KMS-11 (cell line): ENCODE data around the gene ENPP1.

Experiments
- H2AFZ ChIP-seq: fragments of 200-600 bp; sonication (generic); 2 replicates; pipeline ENCODE4 v1.6.1; 2016; ENCODE audit warnings: antibody characterized with exemption, mixed run types, low read depth
- H3K27ac ChIP-seq: fragments of 200-600 bp; sonication (generic); 2 replicates; pipeline ENCODE4 v1.6.1; 2016; ENCODE audit warnings: mild to moderate bottlenecking, mixed run types
- H3K27me3 ChIP-seq: fragments of 200-600 bp; sonication (generic); 2 replicates; pipeline ENCODE4 v1.6.1; 2017; ENCODE audit warnings: mild to moderate bottlenecking, low read depth, mixed run types, moderate library complexity; ENCODE audit not compliant: insufficient read depth
- H3K36me3 ChIP-seq: fragments of 200-600 bp; sonication (generic); 2 replicates; pipeline ENCODE4 v1.6.1; 2017; ENCODE audit warnings: mild to moderate bottlenecking, mixed run types; ENCODE audit not compliant: insufficient read depth
- H3K4me1 ChIP-seq: fragments of 200-600 bp; sonication (generic); 2 replicates; pipeline ENCODE4 v1.6.1; 2016; ENCODE audit warnings: mild to moderate bottlenecking, low read depth, mixed run types; ENCODE audit not compliant: poor library complexity, severe bottlenecking
- H3K4me2 ChIP-seq: fragments of 200-600 bp; sonication (generic); 2 replicates; pipeline ENCODE4 v1.7.0; 2016; ENCODE audit warnings: mild to moderate bottlenecking, mixed run types
- H3K4me3 ChIP-seq: fragments of 200-600 bp; sonication (generic); IDR thresholded peaks from 2 replicates; pipeline ENCODE4 v1.6.1; 2017; ENCODE audit warnings: low read depth, low read length, mixed read lengths; ENCODE audit not compliant: insufficient read depth
- H3K79me2 ChIP-seq: fragments of 200-600 bp; sonication (generic); 2 replicates; pipeline ENCODE4 v1.6.1; 2016; ENCODE audit warnings: low read depth, mixed run types; ENCODE audit not compliant: insufficient read depth
- H3K9ac ChIP-seq: fragments of 200-600 bp; sonication (generic); 2 replicates; pipeline ENCODE4 v1.6.1; 2016; ENCODE audit warnings: mild to moderate bottlenecking, mixed run types
- H4K20me1 ChIP-seq: fragments of 200-600 bp; sonication (generic); 2 replicates; pipeline ENCODE4 v1.6.1; 2016; ENCODE audit warnings: mild to moderate bottlenecking, mixed run types; ENCODE audit not compliant: insufficient read depth
- CTCF ChIP-seq: fragments of 200-600 bp; sonication (generic); conservative IDR thresholded peaks from 2 replicates; pipeline ENCODE4 v1.6.1; 2017; ENCODE audit warnings: low read depth, mild to moderate bottlenecking, antibody characterized with exemption, low read length, moderate library complexity, mixed read lengths

ENPP1 gene

DNA sequence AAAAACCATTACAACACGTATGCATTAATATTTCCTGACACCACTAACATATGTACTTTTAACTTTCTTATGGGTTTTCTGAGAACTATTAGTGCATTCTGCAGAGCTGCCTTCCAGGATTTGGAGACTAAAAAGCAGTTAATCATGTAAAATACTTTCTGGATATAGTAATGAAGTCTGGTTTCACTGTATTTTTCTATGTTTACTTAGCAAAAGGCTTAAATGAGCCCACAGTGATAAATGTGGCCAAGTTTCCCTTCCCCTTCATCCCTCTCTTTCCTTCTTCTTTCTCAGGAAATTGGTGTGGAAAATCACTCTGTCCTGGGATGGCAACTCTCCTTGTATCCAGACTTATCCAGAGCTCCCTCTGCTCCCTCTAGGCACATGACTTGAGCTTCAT is 29.7 kb upstream of the ENPP1 start:
- H2AFZ ChIP-seq = no peak overlapping the region

GRCh38 chr6:131779304-131779703 is 28.5 kb upstream of the ENPP1 start:
- Histone ChIP-seq H4K20me1 (no peaks in the 10 kb centered on the region), H2AFZ (no peak overlapping the region), H3K4me2 (no peak overlapping the region), H3K27ac (no peak overlapping the region), H3K4me1 (no peaks in the 10 kb centered on the region), H3K4me3 (no peak overlapping the region), H3K36me3 (no peaks in the 10 kb centered on the region), H3K79me2 (no peaks in the 10 kb centered on the region), H3K27me3 (no peaks in the 10 kb centered on the region), H3K9ac (no peak overlapping the region)
- TF ChIP-seq CTCF = no peak

More for the DNA sequence above, 29.7 kb upstream of the ENPP1 start:
- Histone ChIP-seq H3K4me1 (no peaks in the 10 kb centered on the region), H3K27me3 (no peaks in the 10 kb centered on the region), H3K4me2 (no peak overlapping the region), H3K9ac (no peak overlapping the region), H3K36me3 (no peaks in the 10 kb centered on the region), H3K27ac (no peak overlapping the region), H3K79me2 (no peaks in the 10 kb centered on the region), H4K20me1 (no peaks in the 10 kb centered on the region), H3K4me3 (no peak overlapping the region)
- no peak for TF ChIP-seq CTCF

DNA sequence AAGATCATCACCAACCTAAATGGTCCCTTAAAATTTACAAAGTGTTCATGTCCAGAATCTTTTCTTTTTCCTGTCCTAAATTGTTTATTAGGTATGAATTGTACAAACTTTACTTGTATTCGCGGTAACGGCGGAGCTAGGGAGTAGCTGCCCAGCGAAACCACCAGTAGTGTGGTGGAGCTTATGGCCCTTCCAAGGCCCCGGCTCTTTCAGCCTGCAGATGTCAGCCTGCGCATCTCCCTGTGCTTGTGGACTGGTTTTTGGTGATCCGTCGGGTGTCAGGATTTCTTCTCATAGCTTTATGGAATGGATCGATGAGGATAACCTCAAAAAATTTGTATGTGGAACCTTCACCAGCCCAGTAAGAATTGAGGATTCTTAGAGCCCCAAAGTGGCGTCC is 27.2 kb upstream of the ENPP1 start:
- Histone ChIP-seq H2AFZ (no peak overlapping the region), H3K36me3 (no peaks in the 10 kb centered on the region), H3K9ac (no peak overlapping the region), H4K20me1 (no peaks in the 10 kb centered on the region), H3K27ac (no peak overlapping the region), H3K27me3 (no peaks in the 10 kb centered on the region), H3K4me2 (no peak overlapping the region), H3K4me1 (no peaks in the 10 kb centered on the region), H3K4me3 (no peak overlapping the region), H3K79me2 (no peaks in the 10 kb centered on the region)
- no peak for TF ChIP-seq CTCF

DNA sequence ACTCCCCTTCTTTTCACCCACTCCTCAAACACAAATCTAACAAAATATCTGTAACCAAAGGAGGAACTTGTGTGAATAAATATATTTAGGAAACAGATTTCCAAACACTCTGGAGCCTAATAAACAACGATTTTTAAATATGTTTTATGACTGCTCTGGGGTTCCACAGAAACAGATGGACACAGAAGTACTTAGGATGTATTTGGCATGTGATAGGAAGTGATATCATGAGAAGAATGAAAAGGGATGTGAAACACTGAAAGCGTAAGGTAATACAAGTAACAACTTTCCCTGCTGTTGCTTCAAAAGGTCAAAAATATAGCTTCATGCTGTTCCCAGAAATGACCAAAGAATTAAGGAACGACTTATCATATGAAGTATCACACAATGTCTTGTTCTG is 26.1 kb upstream of the ENPP1 start:
- Histone ChIP-seq H3K27me3 (no peaks in the 10 kb centered on the region), H3K36me3 (no peaks in the 10 kb centered on the region), H4K20me1 (no peaks in the 10 kb centered on the region), H3K4me1 (no peaks in the 10 kb centered on the region), H3K9ac (no peak overlapping the region), H3K4me2 (no peak overlapping the region), H2AFZ (no peak overlapping the region), H3K27ac (no peak overlapping the region), H3K4me3 (no peak overlapping the region), H3K79me2 (no peaks in the 10 kb centered on the region)
- no peak for TF ChIP-seq CTCF

GRCh38 chr6:131782764-131783163 is 25.1 kb upstream of the ENPP1 start:
- Histone ChIP-seq H3K79me2 (no peaks in the 10 kb centered on the region), H3K27me3 (no peaks in the 10 kb centered on the region), H3K4me2 (no peak overlapping the region), H3K36me3 (no peaks in the 10 kb centered on the region), H4K20me1 (no peaks in the 10 kb centered on the region), H2AFZ (no peak overlapping the region), H3K4me1 (no peaks in the 10 kb centered on the region), H3K4me3 (no peak overlapping the region), H3K27ac (no peak overlapping the region), H3K9ac (no peak overlapping the region)
- TF ChIP-seq CTCF = no peak
